GM18511 (cell line): ENCODE measurements around the gene RNF213.

Source experiments
- ATAC-seq: cut with Tn5 transposase; IDR thresholded peaks from one replicate; pipeline ENCODE4 v1.9.1; 2021; ENCODE audit warnings: mild to moderate bottlenecking, moderate library complexity; ENCODE audit not compliant: unreplicated experiment

Gene RNF213

GRCh38 chr17:80346498-80347275 lies 86.0 kb downstream of the RNF213 start:
- ATAC-seq, result no peak

- ATAC-seq, result no peak
Observed at GRCh38 chr17:80347536-80347935, 86.9 kb downstream of the RNF213 start.

- ATAC-seq, result no peak
Observed at GRCh38 chr17:80347948-80348351, 87.3 kb downstream of the RNF213 start.

- no peak for ATAC-seq
Observed at GRCh38 chr17:80348551-80349150, 88.0 kb downstream of the RNF213 start.

GRCh38 chr17:80349151-80349651 lies 88.5 kb downstream of the RNF213 start:
- ATAC-seq, result no peak

GRCh38 chr17:80349751-80350150 lies 89.1 kb downstream of the RNF213 start:
- ATAC-seq, result no peak

GRCh38 chr17:80352216-80352895 lies 91.7 kb downstream of the RNF213 start:
- ATAC-seq, result no peak

GRCh38 chr17:80352991-80353665 lies 92.5 kb downstream of the RNF213 start:
- no peak for ATAC-seq

GRCh38 chr17:80353718-80354275 lies 93.1 kb downstream of the RNF213 start:
- ATAC-seq, result no peak

GRCh38 chr17:80354336-80354735 lies 93.7 kb downstream of the RNF213 start:
- ATAC-seq, result no peak

- no peak for ATAC-seq
Observed at GRCh38 chr17:80356231-80356856, 95.7 kb downstream of the RNF213 start.

GRCh38 chr17:80358131-80358530 lies 97.5 kb downstream of the RNF213 start:
- no peak for ATAC-seq

GRCh38 chr17:80358861-80359260 lies 98.2 kb downstream of the RNF213 start:
- ATAC-seq, result no peak

GRCh38 chr17:80359422-80360110 lies 98.9 kb downstream of the RNF213 start:
- ATAC-seq, result no peak

GRCh38 chr17:80360396-80360795 lies 99.7 kb downstream of the RNF213 start:
- no peak for ATAC-seq

- no peak for ATAC-seq
Observed at GRCh38 chr17:80361495-80362220, 101.0 kb downstream of the RNF213 start.

GRCh38 chr17:80362428-80363119 lies 101.9 kb downstream of the RNF213 start:
- no peak for ATAC-seq

GRCh38 chr17:80363120-80363515 lies 102.5 kb downstream of the RNF213 start:
- no peak for ATAC-seq
